Osteoblast (primary cell): ENCODE measurements around the gene DDX55. TPM values are rescaled to one million over a fixed set of nuclear protein-coding genes. Genes with fewer than 3 reads are reported as not detected.
"Not testable (repeated sequence)": the region's sequence is repeated elsewhere in the genome, so short reads cannot be mapped to it uniquely, and the experiment has no call there.

Experiments
- DNase-seq: peaks from one replicate; pipeline ENCODE4 v3.0.0; 2011; ENCODE audit warnings: low spot score, mixed read lengths; ENCODE audit not compliant: insufficient read length; ENCODE audit errors: missing footprints
- H2AFZ ChIP-seq: 2 replicates; pipeline ENCODE4 v1.6.0; 2011; ENCODE audit warnings: mild to moderate bottlenecking, low read length
- H3K27ac ChIP-seq: 2 replicates; pipeline ENCODE4 v1.5.1; 2011; ENCODE audit warnings: mild to moderate bottlenecking, low read depth, low read length, moderate library complexity
- H3K27me3 ChIP-seq: 2 replicates; pipeline ENCODE4 v1.6.0; 2012; ENCODE audit warnings: mild to moderate bottlenecking, control low read depth, inconsistent platforms, low read length, moderate library complexity; ENCODE audit not compliant: insufficient read depth
- H3K36me3 ChIP-seq: 2 replicates; pipeline ENCODE4 v1.5.1; 2011; ENCODE audit warnings: mild to moderate bottlenecking, low read length, control low read depth, moderate library complexity; ENCODE audit not compliant: insufficient read depth
- H3K4me1 ChIP-seq: 2 replicates; pipeline ENCODE4 v1.5.1; 2011; ENCODE audit warnings: mild to moderate bottlenecking, low read length, control low read depth, moderate library complexity; ENCODE audit not compliant: insufficient read depth
- H3K4me2 ChIP-seq: 2 replicates; pipeline ENCODE4 v1.6.0; 2011; ENCODE audit warnings: mild to moderate bottlenecking, low read length; ENCODE audit not compliant: insufficient read depth
- H3K4me3 ChIP-seq: fragments of 200-600 bp; sonication (generic); 3 replicates; pipeline ENCODE4 v1.5.1; 2012; ENCODE audit warnings: mild to moderate bottlenecking, low read length, inconsistent platforms; ENCODE audit not compliant: insufficient read depth
- H3K79me2 ChIP-seq: 2 replicates; pipeline ENCODE4 v1.6.0; 2012; ENCODE audit warnings: mild to moderate bottlenecking, low read length, control low read depth, inconsistent platforms; ENCODE audit not compliant: insufficient read depth
- H3K9me3 ChIP-seq: 2 replicates; pipeline ENCODE4 v1.5.1; 2011; ENCODE audit warnings: low read depth, low read length, control low read depth
- H4K20me1 ChIP-seq: 2 replicates; pipeline ENCODE4 v1.6.0; 2012; ENCODE audit warnings: mild to moderate bottlenecking, low read length, control low read depth; ENCODE audit not compliant: insufficient read depth
- CTCF ChIP-seq: IDR thresholded peaks from 2 replicates; pipeline ENCODE4 v1.5.1; 2011; ENCODE audit warnings: mild to moderate bottlenecking, low read depth, low read length, moderate library complexity; ENCODE audit errors: extremely low read depth
- total RNA-seq: library from RNA; depleted of rRNA; stranded (reverse); fragments of >200 nt; gene quantifications from 2 replicates; pipeline ENCODE4 v1.2.3, GENCODE V29; 2012

Gene DDX55
- total RNA-seq, 1 donor = 20.6 TPM

DNA sequence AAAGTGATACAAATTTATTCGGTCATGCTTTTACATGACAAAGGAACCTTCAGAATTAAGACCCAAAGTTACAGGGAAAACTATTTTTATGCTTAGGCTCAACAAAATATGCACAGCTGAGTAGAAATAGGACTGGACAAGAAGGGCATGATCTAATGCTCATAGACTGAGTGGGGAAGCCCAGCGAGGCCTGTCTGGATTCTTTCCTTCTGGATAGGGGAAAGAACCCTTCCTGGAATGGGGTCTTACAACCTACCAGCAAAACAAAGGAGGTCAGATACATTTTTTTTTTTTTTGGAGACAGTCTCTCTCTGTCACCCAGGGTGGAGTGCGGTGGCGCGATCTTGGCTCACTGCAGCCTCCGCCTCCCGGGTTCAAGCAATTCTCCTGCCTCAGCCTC is 2.2 kb upstream of the DDX55 start:
- H3K9me3 ChIP-seq = no peaks in the 10 kb centered on the region
- H3K27ac ChIP-seq = no peak overlapping the region
- H4K20me1 ChIP-seq = peaks cover 16% of the 10 kb centered on the region
- peaks cover 45% of the 10 kb centered on the region for H3K36me3 ChIP-seq
- no peaks in the 10 kb centered on the region for H3K27me3 ChIP-seq
- TF ChIP-seq CTCF = no peak
- no peak overlapping the region for H3K4me2 ChIP-seq
- H3K4me1 ChIP-seq = peaks cover 7% of the 10 kb centered on the region
- no peak overlapping the region for H3K4me3 ChIP-seq
- DNase-seq = no peak
- no peak overlapping the region for H2AFZ ChIP-seq
- peaks cover 68% of the 10 kb centered on the region for H3K79me2 ChIP-seq

- peak overlapping the region; percentile 99 for H3K4me2 ChIP-seq
- peaks cover 6% of the 10 kb centered on the region for H4K20me1 ChIP-seq
- peak overlapping the region; percentile 95 for H3K4me3 ChIP-seq
- DNase-seq = peak; percentile 81
- H3K36me3 ChIP-seq = peaks cover 41% of the 10 kb centered on the region
- no peaks in the 10 kb centered on the region for H3K27me3 ChIP-seq
- peaks cover 7% of the 10 kb centered on the region for H3K4me1 ChIP-seq
- peak overlapping the region; percentile 87 for H3K27ac ChIP-seq
- no peak for TF ChIP-seq CTCF
- peak overlapping the region; percentile 98 for H2AFZ ChIP-seq
- H3K9me3 ChIP-seq = no peaks in the 10 kb centered on the region
- H3K79me2 ChIP-seq = peaks cover 70% of the 10 kb centered on the region
Observed at GRCh38 chr12:123602651-123603195, 824 bp downstream of the DDX55 start.

DNA sequence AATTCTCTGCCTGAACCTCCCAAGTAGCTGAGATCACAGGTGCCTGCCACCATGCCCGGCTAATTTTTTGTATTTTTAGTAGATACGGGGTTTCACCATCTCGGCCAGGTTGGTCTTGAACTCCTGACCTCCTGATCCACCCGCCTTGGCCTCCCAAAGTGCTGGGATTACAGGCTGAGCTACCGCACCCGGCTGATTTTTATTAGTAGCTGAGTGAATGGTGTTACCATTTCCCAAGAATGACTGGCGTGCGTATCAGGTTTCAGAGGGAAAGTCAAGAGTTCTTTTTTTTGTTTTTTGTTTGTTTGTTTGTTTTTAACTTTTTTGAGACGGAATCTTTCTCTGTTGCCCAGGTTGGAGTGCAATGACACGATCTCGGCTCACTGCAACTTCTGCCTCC is 1.6 kb downstream of the DDX55 start:
- not testable (repeated sequence) for H3K4me2 ChIP-seq, H4K20me1 ChIP-seq, H3K4me3 ChIP-seq, H2AFZ ChIP-seq, H3K9me3 ChIP-seq, H3K27me3 ChIP-seq, DNase-seq, H3K4me1 ChIP-seq, H3K27ac ChIP-seq
- peaks cover 41% of the 10 kb centered on the region for H3K36me3 ChIP-seq
- peaks cover 70% of the 10 kb centered on the region for H3K79me2 ChIP-seq

DNA sequence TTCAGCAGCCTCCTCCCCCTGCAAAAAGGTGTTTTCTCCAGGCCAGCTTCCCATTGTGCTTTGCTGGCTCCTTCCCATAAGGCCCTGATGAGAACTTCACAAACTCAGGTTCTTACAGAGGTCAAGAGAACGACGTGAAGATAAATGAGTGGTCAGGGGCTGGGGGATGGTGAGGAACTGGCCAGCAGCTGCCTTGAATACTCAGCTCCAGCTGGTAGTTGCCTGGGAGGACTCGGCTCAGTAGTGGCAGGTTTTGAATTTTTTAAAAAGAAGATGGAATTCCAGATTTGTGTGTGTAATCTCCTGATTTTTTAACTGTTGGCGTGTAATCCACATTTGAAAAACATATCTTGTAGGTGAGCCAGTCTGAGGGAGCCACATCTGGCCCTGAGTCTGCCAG is 5.9 kb downstream of the DDX55 start:
- no peak overlapping the region for H3K4me3 ChIP-seq
- peaks cover 59% of the 10 kb centered on the region for H3K36me3 ChIP-seq
- DNase-seq = no peak
- no peak for TF ChIP-seq CTCF
- H3K79me2 ChIP-seq = peaks cover 72% of the 10 kb centered on the region
- H3K9me3 ChIP-seq = no peaks in the 10 kb centered on the region
- H4K20me1 ChIP-seq = peaks cover 6% of the 10 kb centered on the region
- H3K4me1 ChIP-seq = peaks cover 4% of the 10 kb centered on the region
- no peaks in the 10 kb centered on the region for H3K27me3 ChIP-seq
- H3K27ac ChIP-seq = no peak overlapping the region
- H2AFZ ChIP-seq = no peak overlapping the region
- H3K4me2 ChIP-seq = no peak overlapping the region
